Sigmoid colon (tissue), 7 donors: ENCODE measurements around the gene SYTL5. TPM values are rescaled to one million over a fixed set of nuclear protein-coding genes. Genes with fewer than 3 reads are reported as not detected.

Source experiments
- DNase-seq: peaks from one replicate; pipeline ENCODE4 v3.0.0-alpha.2; 2019
- H3K27ac ChIP-seq, 4 donors: fragments of 200-600 bp; sonication (generic); one replicate each; pipeline ENCODE4 v1.5.1; 2016 to 2019; ENCODE audit warnings: mild to moderate bottlenecking in 1 of 4
- H3K27me3 ChIP-seq, 3 donors: fragments of 200-600 bp; sonication (generic); one replicate each; pipeline ENCODE4 v1.5.1; 2019; ENCODE audit warnings: mild to moderate bottlenecking in 1 of 3
- H3K36me3 ChIP-seq, 4 donors: fragments of 200-600 bp; sonication (generic); one replicate each; pipeline ENCODE4 v1.5.1; 2016 to 2019
- H3K4me1 ChIP-seq, 4 donors: fragments of 200-600 bp; sonication (generic); one replicate each; pipeline ENCODE4 v1.5.1; 2017 to 2019
- H3K4me3 ChIP-seq, 4 donors: fragments of 200-600 bp; sonication (generic); one replicate each; pipeline ENCODE4 v1.5.1; 2017 to 2019; ENCODE audit warnings: mild to moderate bottlenecking in 2 of 4, moderate library complexity in 1 of 4
- H3K9me3 ChIP-seq, 4 donors: fragments of 200-600 bp in 3 of 4; sonication (generic) in 3 of 4; one replicate each; pipeline versions ENCODE4 v1.5.1 to v1.6.1; 2013 to 2019
- CTCF ChIP-seq, 4 experiments: fragments of 450-650 bp in 3 of 4; fragments of 200-600 bp in 1 of 4; IDR thresholded peaks; one replicate each; pipeline ENCODE4 v1.5.1; 2016 to 2019; ENCODE audit warnings: antibody characterized with exemption in 4 of 4, mild to moderate bottlenecking in 3 of 4, moderate library complexity in 2 of 4
- EP300 ChIP-seq, 4 donors: sonication (generic); formaldehyde crosslinking; IDR thresholded peaks; one replicate each; pipeline ENCODE4 v1.6.1; 2017; ENCODE audit warnings: antibody characterized with exemption in 4 of 4
- POLR2A ChIP-seq, 2 donors: fragments of 450-650 bp; IDR thresholded peaks; one replicate each; pipeline ENCODE4 v1.6.1; 2016; ENCODE audit warnings: antibody characterized with exemption in 2 of 2, mild to moderate bottlenecking in 2 of 2, moderate library complexity in 2 of 2
- POLR2AphosphoS5 ChIP-seq, 4 donors: sonication (generic); formaldehyde crosslinking; IDR thresholded peaks; one replicate each; pipeline ENCODE4 v1.6.1; 2017; ENCODE audit warnings: antibody characterized with exemption in 4 of 4
- WGBS, 2 donors: extraction: QIAGEN DNeasy Blood & Tissue Kit; methylation state at CpG; one replicate each; pipeline ENCODE4 v1.1.7; 2013; 5-methylcytosine and 5-hydroxymethylcytosine counted together
- intact Hi-C: fragments of 100-400 bp; cut with DNase I; formaldehyde crosslinking; loops from one replicate; pipeline ENCODE4 v1.15.1; 2023
- polyA plus RNA-seq, 3 donors: library from polyadenylated mRNA; stranded (reverse); fragments of 200-250 nt; gene quantifications; one replicate each; pipeline ENCODE4 v1.2.3, GENCODE V29; 2013
- total RNA-seq, 4 donors: library from RNA; depleted of rRNA; stranded (reverse); fragments of >200 nt; gene quantifications; one replicate each; pipeline ENCODE4 v1.1.0, GENCODE V29; 2016
- donor health status: healthy with polysubstance abuse.
- donor health status: Bipolar disorder and iron deficiency.
- donor health status: healthy.

SYTL5 gene
- total and polyA plus RNA-seq, 7 donors, result under 0.01 to 21.0 (median 1.9) TPM; not detected in 1

DNA sequence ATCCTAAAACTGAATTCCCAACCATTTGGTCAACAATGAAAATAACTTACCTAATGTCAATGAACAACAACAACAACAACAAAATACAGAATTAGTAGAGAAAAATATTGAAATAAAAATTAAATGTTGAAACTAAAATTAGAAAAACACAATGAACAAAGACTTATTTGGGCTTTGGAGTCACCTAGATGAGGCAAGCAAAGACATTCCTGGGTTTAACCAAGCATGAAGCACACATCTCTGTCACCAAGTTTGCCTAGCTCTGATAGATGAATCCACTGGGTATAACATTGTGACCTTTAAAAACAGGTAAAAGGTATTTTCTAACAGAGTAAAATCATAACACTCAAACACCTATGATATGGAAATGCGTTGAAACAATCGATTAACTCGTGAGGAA, 13.2 kb upstream of the SYTL5 start:
- no peaks in the 10 kb centered on the region for H3K9me3 ChIP-seq
- H3K27me3 ChIP-seq, result no peaks in the 10 kb centered on the region
- no peak for DNase-seq
- H3K27ac ChIP-seq, result no peak overlapping the region
- TF ChIP-seq CTCF (IDR thresholded peaks at IDR 0.05) (no peak), EP300 (IDR thresholded peaks at IDR 0.05) (no peak), POLR2AphosphoS5 (IDR thresholded peaks at IDR 0.05) (no peak), POLR2A (IDR thresholded peaks at IDR 0.05) (no peak)
- intact Hi-C loops, result no loop called here
- WGBS, 2 donors, result 97 to 98% methylated on average over 3 of the region's 3 CpGs
- H3K4me3 ChIP-seq, result no peak overlapping the region
- H3K36me3 ChIP-seq, result no peaks in the 10 kb centered on the region
- H3K4me1 ChIP-seq, result no peaks in the 10 kb centered on the region

GRCh38 chrX:37993837-37994619, 12.3 kb upstream of the SYTL5 start:
- no peak for TF ChIP-seq POLR2A (IDR thresholded peaks at IDR 0.05)
- no peak for TF ChIP-seq EP300 (IDR thresholded peaks at IDR 0.05)
- TF ChIP-seq CTCF (IDR thresholded peaks at IDR 0.05), result no peak
- TF ChIP-seq POLR2AphosphoS5 (IDR thresholded peaks at IDR 0.05), result no peak
- intact Hi-C loops, result no loop called here
- Histone ChIP-seq H3K36me3 (no peaks in the 10 kb centered on the region), H3K27ac (no peak overlapping the region), H3K27me3 (no peaks in the 10 kb centered on the region), H3K9me3 (no peaks in the 10 kb centered on the region), H3K4me1 (no peaks in the 10 kb centered on the region), H3K4me3 (no peak overlapping the region)
- 22 to 64% methylated on average over 7 of the region's 7 CpGs for WGBS, 2 donors
- no peak for DNase-seq

GRCh38 chrX:37995428-37995827, 10.9 kb upstream of the SYTL5 start:
- intact Hi-C loops, result no loop called here
- Histone ChIP-seq H3K27ac (no peak overlapping the region), H3K4me3 (no peak overlapping the region), H3K27me3 (no peaks in the 10 kb centered on the region), H3K4me1 (no peaks in the 10 kb centered on the region), H3K9me3 (no peaks in the 10 kb centered on the region), H3K36me3 (no peaks in the 10 kb centered on the region)
- 86 to 92% methylated on average over 1 of the region's 1 CpG for WGBS, 2 donors
- TF ChIP-seq POLR2A (IDR thresholded peaks at IDR 0.05) (no peak), CTCF (IDR thresholded peaks at IDR 0.05) (no peak), POLR2AphosphoS5 (IDR thresholded peaks at IDR 0.05) (no peak), EP300 (IDR thresholded peaks at IDR 0.05) (no peak)
- no peak for DNase-seq

DNA sequence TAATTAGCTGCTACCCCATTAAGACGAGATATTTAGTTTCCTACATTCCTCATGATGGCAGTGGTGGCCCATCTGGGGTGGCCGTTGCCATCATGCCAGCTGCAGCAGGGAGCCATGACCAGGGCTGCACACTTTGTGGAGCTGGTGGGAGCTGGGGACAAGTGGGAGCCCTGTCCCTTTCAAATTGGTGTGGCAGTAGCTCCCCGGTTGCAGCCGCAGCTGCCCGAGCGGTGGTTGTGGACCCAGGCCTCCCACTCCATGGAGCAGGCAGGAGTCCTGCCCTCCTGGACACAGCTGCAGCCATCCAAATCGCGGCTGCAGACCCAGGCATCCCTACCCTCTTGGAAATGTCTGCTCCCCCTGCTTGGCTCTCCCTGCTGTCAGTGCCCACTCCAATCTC, 9.3 kb upstream of the SYTL5 start:
- 93 to 95% methylated on average over 8 of the region's 8 CpGs for WGBS, 2 donors
- no peaks in the 10 kb centered on the region for H3K27me3 ChIP-seq
- intact Hi-C loops, result no loop called here
- no peak for TF ChIP-seq CTCF (IDR thresholded peaks at IDR 0.05)
- no peak for TF ChIP-seq EP300 (IDR thresholded peaks at IDR 0.05)
- no peak for TF ChIP-seq POLR2AphosphoS5 (IDR thresholded peaks at IDR 0.05)
- no peak for TF ChIP-seq POLR2A (IDR thresholded peaks at IDR 0.05)
- H3K4me3 ChIP-seq, result no peak overlapping the region
- H3K27ac ChIP-seq, result no peak overlapping the region
- no peak for DNase-seq
- H3K4me1 ChIP-seq, result no peaks in the 10 kb centered on the region
- H3K36me3 ChIP-seq, result no peaks in the 10 kb centered on the region
- no peaks in the 10 kb centered on the region for H3K9me3 ChIP-seq
